ENCODE results near the gene SRI.
"Not testable (repeated sequence)": the region's sequence is repeated elsewhere in the genome, so short reads cannot be mapped to it uniquely, and the experiment has no call there.

SRI gene

GRCh38 chr7:88219781-88220747, at the start of gene SRI:
Gene SRI, minus strand, starts transcription at chr7:88220038. Its CDS starts 12 bp downstream, at chr7:88220026.
- Histone ChIP-seq H3K27me3 (ENCODE audit: control insufficient read depth, insufficient read depth, low read length) (no peaks in the 10 kb centered on the region), H3K36me3 (ENCODE audit: control insufficient read depth, insufficient read depth, low read length) (no peaks in the 10 kb centered on the region), H3K4me3 (ENCODE audit: low read depth, low read length) (peak within 1 kb of the TSS; percentile 56), H3K9ac (ENCODE audit: low read depth, low read length) (peak within 1 kb of the TSS; percentile 83), H3K9me3 (ENCODE audit: control insufficient read depth, insufficient read depth, low read length) (no peaks in the 10 kb centered on the region), H3K4me1 (ENCODE audit: control insufficient read depth, insufficient read depth, low read length) (peaks cover 18% of the 10 kb centered on the region)

GRCh38 chr7:88269586-88269985, 49.7 kb upstream of the SRI start:
- Histone ChIP-seq H3K9me3 (ENCODE audit: control insufficient read depth, insufficient read depth, low read length) (no peaks in the 10 kb centered on the region), H3K36me3 (ENCODE audit: control insufficient read depth, insufficient read depth, low read length) (no peaks in the 10 kb centered on the region), H3K9ac (ENCODE audit: low read depth, low read length) (no peak overlapping the region), H3K4me3 (ENCODE audit: low read depth, low read length) (no peak overlapping the region), H3K4me1 (ENCODE audit: control insufficient read depth, insufficient read depth, low read length) (no peaks in the 10 kb centered on the region), H3K27me3 (ENCODE audit: control insufficient read depth, insufficient read depth, low read length) (no peaks in the 10 kb centered on the region)

- Histone ChIP-seq H3K36me3 (ENCODE audit: control insufficient read depth, insufficient read depth, low read length) (no peaks in the 10 kb centered on the region), H3K4me1 (ENCODE audit: control insufficient read depth, insufficient read depth, low read length) (no peaks in the 10 kb centered on the region), H3K9ac (ENCODE audit: low read depth, low read length) (no peak overlapping the region), H3K9me3 (ENCODE audit: control insufficient read depth, insufficient read depth, low read length) (no peaks in the 10 kb centered on the region), H3K4me3 (ENCODE audit: low read depth, low read length) (no peak overlapping the region), H3K27me3 (ENCODE audit: control insufficient read depth, insufficient read depth, low read length) (no peaks in the 10 kb centered on the region)
Measured at GRCh38 chr7:88268858-88269257, 49.0 kb upstream of the SRI start.

- Histone ChIP-seq H3K4me3 (ENCODE audit: low read depth, low read length) (no peak overlapping the region), H3K27me3 (ENCODE audit: control insufficient read depth, insufficient read depth, low read length) (no peaks in the 10 kb centered on the region), H3K36me3 (ENCODE audit: control insufficient read depth, insufficient read depth, low read length) (no peaks in the 10 kb centered on the region), H3K4me1 (ENCODE audit: control insufficient read depth, insufficient read depth, low read length) (no peaks in the 10 kb centered on the region), H3K9ac (ENCODE audit: low read depth, low read length) (no peak overlapping the region), H3K9me3 (ENCODE audit: control insufficient read depth, insufficient read depth, low read length) (no peaks in the 10 kb centered on the region)
Measured at GRCh38 chr7:88268051-88268450, 48.2 kb upstream of the SRI start.

GRCh38 chr7:88267421-88267820, 47.6 kb upstream of the SRI start:
- Histone ChIP-seq H3K4me1 (ENCODE audit: control insufficient read depth, insufficient read depth, low read length) (no peaks in the 10 kb centered on the region), H3K9ac (ENCODE audit: low read depth, low read length) (no peak overlapping the region), H3K36me3 (ENCODE audit: control insufficient read depth, insufficient read depth, low read length) (no peaks in the 10 kb centered on the region), H3K4me3 (ENCODE audit: low read depth, low read length) (no peak overlapping the region), H3K9me3 (ENCODE audit: control insufficient read depth, insufficient read depth, low read length) (no peaks in the 10 kb centered on the region), H3K27me3 (ENCODE audit: control insufficient read depth, insufficient read depth, low read length) (no peaks in the 10 kb centered on the region)

GRCh38 chr7:88264987-88265386, 45.1 kb upstream of the SRI start:
- not testable (repeated sequence) for H3K27me3 ChIP-seq (ENCODE audit: control insufficient read depth, insufficient read depth, low read length); H3K4me3 ChIP-seq (ENCODE audit: low read depth, low read length); H3K9me3 ChIP-seq (ENCODE audit: control insufficient read depth, insufficient read depth, low read length); H3K4me1 ChIP-seq (ENCODE audit: control insufficient read depth, insufficient read depth, low read length); H3K36me3 ChIP-seq (ENCODE audit: control insufficient read depth, insufficient read depth, low read length); H3K9ac ChIP-seq (ENCODE audit: low read depth, low read length)

GRCh38 chr7:88262562-88262961, 42.7 kb upstream of the SRI start:
- H3K4me3 ChIP-seq (ENCODE audit: low read depth, low read length) = no peak overlapping the region
- no peaks in the 10 kb centered on the region for H3K36me3 ChIP-seq (ENCODE audit: control insufficient read depth, insufficient read depth, low read length)
- H3K9ac ChIP-seq (ENCODE audit: low read depth, low read length) = no peak overlapping the region
- H3K4me1 ChIP-seq (ENCODE audit: control insufficient read depth, insufficient read depth, low read length) = no peaks in the 10 kb centered on the region
- H3K9me3 ChIP-seq (ENCODE audit: control insufficient read depth, insufficient read depth, low read length) = no peaks in the 10 kb centered on the region
- H3K27me3 ChIP-seq (ENCODE audit: control insufficient read depth, insufficient read depth, low read length) = no peaks in the 10 kb centered on the region

- Histone ChIP-seq H3K36me3 (ENCODE audit: control insufficient read depth, insufficient read depth, low read length) (no peaks in the 10 kb centered on the region), H3K9me3 (ENCODE audit: control insufficient read depth, insufficient read depth, low read length) (no peaks in the 10 kb centered on the region), H3K9ac (ENCODE audit: low read depth, low read length) (no peak overlapping the region), H3K4me1 (ENCODE audit: control insufficient read depth, insufficient read depth, low read length) (no peaks in the 10 kb centered on the region), H3K27me3 (ENCODE audit: control insufficient read depth, insufficient read depth, low read length) (no peaks in the 10 kb centered on the region), H3K4me3 (ENCODE audit: low read depth, low read length) (no peak overlapping the region)
Measured at GRCh38 chr7:88260719-88261118, 40.9 kb upstream of the SRI start.

GRCh38 chr7:88259656-88260380, 40.0 kb upstream of the SRI start:
- Histone ChIP-seq H3K9me3 (ENCODE audit: control insufficient read depth, insufficient read depth, low read length) (no peaks in the 10 kb centered on the region), H3K9ac (ENCODE audit: low read depth, low read length) (no peak overlapping the region)

GRCh38 chr7:88258296-88258695, 38.5 kb upstream of the SRI start:
- H3K4me1 ChIP-seq (ENCODE audit: control insufficient read depth, insufficient read depth, low read length); H3K4me3 ChIP-seq (ENCODE audit: low read depth, low read length); H3K27me3 ChIP-seq (ENCODE audit: control insufficient read depth, insufficient read depth, low read length); H3K36me3 ChIP-seq (ENCODE audit: control insufficient read depth, insufficient read depth, low read length); H3K9me3 ChIP-seq (ENCODE audit: control insufficient read depth, insufficient read depth, low read length); H3K9ac ChIP-seq (ENCODE audit: low read depth, low read length): not testable (repeated sequence)

More at GRCh38 chr7:88259656-88260380, 40.0 kb upstream of the SRI start:
- Histone ChIP-seq H3K4me1 (ENCODE audit: control insufficient read depth, insufficient read depth, low read length) (no peaks in the 10 kb centered on the region), H3K27me3 (ENCODE audit: control insufficient read depth, insufficient read depth, low read length) (no peaks in the 10 kb centered on the region), H3K4me3 (ENCODE audit: low read depth, low read length) (no peak overlapping the region), H3K36me3 (ENCODE audit: control insufficient read depth, insufficient read depth, low read length) (no peaks in the 10 kb centered on the region)

- H3K4me1 ChIP-seq (ENCODE audit: control insufficient read depth, insufficient read depth, low read length) = no peaks in the 10 kb centered on the region
- H3K4me3 ChIP-seq (ENCODE audit: low read depth, low read length) = no peak overlapping the region
- peaks cover 5% of the 10 kb centered on the region for H3K9me3 ChIP-seq (ENCODE audit: control insufficient read depth, insufficient read depth, low read length)
- no peaks in the 10 kb centered on the region for H3K36me3 ChIP-seq (ENCODE audit: control insufficient read depth, insufficient read depth, low read length)
- H3K9ac ChIP-seq (ENCODE audit: low read depth, low read length) = no peak overlapping the region
- no peaks in the 10 kb centered on the region for H3K27me3 ChIP-seq (ENCODE audit: control insufficient read depth, insufficient read depth, low read length)
Measured at GRCh38 chr7:88256906-88257305, 37.1 kb upstream of the SRI start.
